Mesenchymal stem cell (in vitro differentiated cells and primary cell): ENCODE data around the gene FAM117B. TPM values are rescaled to one million over a fixed set of nuclear protein-coding genes. Genes with fewer than 3 reads are reported as not detected.

Source experiments
- DNase-seq: peaks from one replicate; pipeline ENCODE4 v3.0.0-alpha.2; 2013
- H2AFZ ChIP-seq: one replicate; pipeline ENCODE4 v1.6.1; 2013; ENCODE audit warnings: low read depth, mild to moderate bottlenecking, control low read depth, inconsistent platforms, low read length, moderate library complexity
- H2AK5ac ChIP-seq: 2 replicates; pipeline ENCODE4 v1.6.1; 2013; ENCODE audit warnings: low read length, moderate library complexity, mild to moderate bottlenecking, inconsistent platforms; ENCODE audit not compliant: severe bottlenecking
- H2BK120ac ChIP-seq: one replicate; pipeline ENCODE4 v1.6.1; 2013; ENCODE audit warnings: low read depth, mild to moderate bottlenecking, inconsistent platforms, low read length, moderate library complexity
- H2BK12ac ChIP-seq, 2 experiments: one replicate each; pipeline ENCODE4 v1.6.1; 2013; ENCODE audit warnings: inconsistent platforms in 2 of 2, low read length in 2 of 2, mild to moderate bottlenecking in 2 of 2, moderate library complexity in 2 of 2, control low read depth in 1 of 2
- H2BK15ac ChIP-seq: one replicate; pipeline ENCODE4 v1.6.1; 2013; ENCODE audit warnings: mild to moderate bottlenecking, low read depth, inconsistent platforms; ENCODE audit not compliant: poor library complexity, severe bottlenecking
- H2BK5ac ChIP-seq: 2 replicates; pipeline ENCODE4 v1.6.1; 2013; ENCODE audit warnings: low read depth, mild to moderate bottlenecking, low read length, control low read depth, inconsistent platforms; ENCODE audit not compliant: poor library complexity, severe bottlenecking
- H3K14ac ChIP-seq, 2 experiments: one replicate each; pipeline ENCODE4 v1.6.1; 2013; ENCODE audit warnings: inconsistent platforms in 2 of 2, low read length in 2 of 2, control low read depth in 1 of 2, mild to moderate bottlenecking in 1 of 2, moderate library complexity in 1 of 2
- H3K18ac ChIP-seq, 2 experiments: one replicate each; pipeline ENCODE4 v1.6.1; 2013; ENCODE audit warnings: inconsistent platforms in 2 of 2, low read length in 2 of 2, control low read depth in 1 of 2, low read depth in 1 of 2, mild to moderate bottlenecking in 1 of 2
- H3K23ac ChIP-seq, 2 experiments: one replicate each; pipeline ENCODE4 v1.6.1; 2013; ENCODE audit warnings: inconsistent platforms in 2 of 2, low read length in 2 of 2, mild to moderate bottlenecking in 2 of 2, moderate library complexity in 2 of 2, control low read depth in 1 of 2
- H3K27ac ChIP-seq: 2 replicates; pipeline ENCODE4 v1.5.1; 2013; ENCODE audit warnings: mild to moderate bottlenecking, moderate library complexity, low read length, control low read depth, inconsistent platforms; ENCODE audit not compliant: poor library complexity, severe bottlenecking
- H3K27me3 ChIP-seq, 2 experiments: 2 replicates each; pipeline versions ENCODE4 v1.6.1 to v1.7.0; 2013; ENCODE audit warnings: low read length in 2 of 2, mild to moderate bottlenecking in 2 of 2, moderate library complexity in 2 of 2, control low read depth in 1 of 2, inconsistent platforms in 1 of 2; ENCODE audit not compliant: control insufficient read depth in 1 of 2, insufficient read depth in 1 of 2
- H3K36me3 ChIP-seq, 2 experiments: 2 replicates each; pipeline versions ENCODE4 v1.6.1 to v1.7.0; 2013; ENCODE audit warnings: low read length in 2 of 2, control low read depth in 1 of 2, inconsistent platforms in 1 of 2, low read depth in 1 of 2, mild to moderate bottlenecking in 1 of 2; ENCODE audit not compliant: insufficient read depth in 2 of 2, control insufficient read depth in 1 of 2
- H3K4ac ChIP-seq, 2 experiments: one replicate each; pipeline ENCODE4 v1.6.1; 2013; ENCODE audit warnings: inconsistent platforms in 2 of 2, low read length in 2 of 2, mild to moderate bottlenecking in 2 of 2, moderate library complexity in 2 of 2, control low read depth in 1 of 2, low read depth in 1 of 2
- H3K4me1 ChIP-seq: 2 replicates; pipeline ENCODE4 v1.6.1; 2013; ENCODE audit warnings: low read depth, low read length, control low read depth; ENCODE audit not compliant: control insufficient read depth, insufficient read depth
- H3K4me2 ChIP-seq: 2 replicates; pipeline ENCODE4 v1.6.1; 2013; ENCODE audit warnings: low read length, mild to moderate bottlenecking, inconsistent platforms; ENCODE audit not compliant: poor library complexity, severe bottlenecking
- H3K4me3 ChIP-seq, 2 experiments: 2 replicates each; pipeline versions ENCODE4 v1.5.1 to v1.7.0; 2013; ENCODE audit warnings: low read length in 2 of 2, mild to moderate bottlenecking in 2 of 2, control low read depth in 1 of 2, low read depth in 1 of 2; ENCODE audit not compliant: insufficient read depth in 1 of 2
- H3K79me1 ChIP-seq: replicated peaks from 2 replicates; pipeline ENCODE4 v1.6.1; 2013; ENCODE audit warnings: mild to moderate bottlenecking, control low read depth, low read length, inconsistent platforms; ENCODE audit not compliant: poor library complexity, severe bottlenecking
- H3K9ac ChIP-seq: 2 replicates; pipeline ENCODE4 v1.7.0; 2013; ENCODE audit warnings: mild to moderate bottlenecking, low read length, moderate library complexity
- H3K9me3 ChIP-seq: 2 replicates; pipeline ENCODE4 v1.7.0; 2013; ENCODE audit warnings: mild to moderate bottlenecking, low read length; ENCODE audit not compliant: control insufficient read depth
- H4K8ac ChIP-seq: one replicate; pipeline ENCODE4 v1.6.1; 2013; ENCODE audit warnings: inconsistent platforms, mild to moderate bottlenecking, low read length, moderate library complexity
- H4K91ac ChIP-seq: one replicate; pipeline ENCODE4 v1.6.1; 2013; ENCODE audit warnings: mild to moderate bottlenecking, low read length, inconsistent platforms
- WGBS: methylation state at CpG from one replicate; pipeline ENCODE4 v1.1.7; 2013; ENCODE audit warnings: mixed read lengths; 5-methylcytosine and 5-hydroxymethylcytosine counted together
- small RNA-seq: library from polyadenylated mRNA; stranded (forward); fragments of <200 nt; extraction: miRNeasy Mini kit (QIAGEN cat#:217004); gene quantifications from one replicate; pipeline ENCODE3, GENCODE V24; 2013; ENCODE audit warnings: low read depth

FAM117B gene

DNA sequence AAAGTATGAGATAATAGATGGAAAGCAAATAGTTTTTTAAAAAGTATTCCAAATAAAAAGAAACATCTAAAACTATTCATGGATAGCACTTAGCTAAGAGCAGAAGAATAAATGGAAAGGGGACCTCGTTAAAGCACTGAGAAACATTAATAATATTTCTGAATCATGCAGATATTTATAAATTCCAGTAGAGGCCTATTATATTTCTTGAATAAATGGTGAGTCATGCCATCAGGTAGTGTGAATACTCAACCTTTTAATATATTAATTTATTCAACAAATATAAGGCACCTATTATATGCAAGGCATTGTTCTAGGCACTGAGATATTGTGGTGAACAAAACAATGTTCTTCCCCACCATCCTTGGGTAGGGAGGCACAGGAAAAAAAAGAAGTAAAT is 183.0 kb downstream of the FAM117B start:
- no peak overlapping the region for H3K23ac ChIP-seq
- no peaks in the 10 kb centered on the region for H3K27me3 ChIP-seq
- no peak overlapping the region for H2BK5ac ChIP-seq
- no peaks in the 10 kb centered on the region for H3K79me1 ChIP-seq
- no peak for DNase-seq
- no peak overlapping the region for H3K14ac ChIP-seq
- H2AK5ac ChIP-seq: no peak overlapping the region
- no peak overlapping the region for H2AFZ ChIP-seq
- H3K4ac ChIP-seq: no peak overlapping the region
- H2BK15ac ChIP-seq: no peak overlapping the region
- no peak overlapping the region for H2BK12ac ChIP-seq
- H3K4me2 ChIP-seq: no peak overlapping the region
- H3K9ac ChIP-seq: no peak overlapping the region
- no peak overlapping the region for H2BK120ac ChIP-seq
- H3K27ac ChIP-seq: no peak overlapping the region
- no CpG with 5 or more reads among the region's 1 CpG for WGBS
- no peaks in the 10 kb centered on the region for H3K36me3 ChIP-seq
- H3K4me1 ChIP-seq: no peaks in the 10 kb centered on the region
- no peaks in the 10 kb centered on the region for H3K9me3 ChIP-seq
- no peak overlapping the region for H4K91ac ChIP-seq
- H3K4me3 ChIP-seq: no peak overlapping the region
- no peak overlapping the region for H3K18ac ChIP-seq
- no peak overlapping the region for H4K8ac ChIP-seq

GRCh38 chr2:202818321-202818720 is 183.6 kb downstream of the FAM117B start:
- Histone ChIP-seq H3K9me3 (no peaks in the 10 kb centered on the region), H3K27me3 (no peaks in the 10 kb centered on the region), H4K91ac (no peak overlapping the region), H2BK120ac (no peak overlapping the region), H3K79me1 (no peaks in the 10 kb centered on the region), H3K4me3 (no peak overlapping the region), H3K4ac (no peak overlapping the region), H3K4me2 (no peak overlapping the region), H2AK5ac (no peak overlapping the region), H2BK5ac (no peak overlapping the region), H3K36me3 (no peaks in the 10 kb centered on the region), H3K9ac (no peak overlapping the region), H3K14ac (no peak overlapping the region), H3K27ac (no peak overlapping the region), H3K18ac (no peak overlapping the region), H2BK12ac (no peak overlapping the region), H4K8ac (no peak overlapping the region), H3K23ac (no peak overlapping the region), H2AFZ (no peak overlapping the region), H3K4me1 (no peaks in the 10 kb centered on the region), H2BK15ac (no peak overlapping the region)
- no peak for DNase-seq
- 79% methylated on average over 3 of the region's 3 CpGs for WGBS

Small RNA genes within 50 kb of the gene (small RNA-seq; reads per million reads assigned to genes)
- not detected for gene MTND4LP17
